Loucy (cell line): ENCODE data around the gene FRMD5.

Experiments
- H2AFZ ChIP-seq: fragments of 200-600 bp; sonication (generic); 2 replicates; pipeline ENCODE4 v1.6.0; 2016; ENCODE audit warnings: antibody characterized with exemption, mild to moderate bottlenecking, low read length, moderate library complexity
- H3F3A ChIP-seq: fragments of 200-600 bp; 2 replicates; pipeline ENCODE4 v1.6.0; 2016; ENCODE audit warnings: antibody characterized with exemption, low read depth, mild to moderate bottlenecking
- H3K27me3 ChIP-seq: fragments of 200-600 bp; sonication (generic); 2 replicates; pipeline ENCODE4 v1.6.1; 2014; ENCODE audit warnings: low read length, mild to moderate bottlenecking; ENCODE audit not compliant: insufficient read depth, poor library complexity, severe bottlenecking
- H3K36me3 ChIP-seq: fragments of 200-600 bp; sonication (generic); 2 replicates; pipeline ENCODE4 v1.6.1; 2016; ENCODE audit warnings: low read length; ENCODE audit not compliant: insufficient read depth
- H3K4me1 ChIP-seq: fragments of 200-600 bp; sonication (generic); 2 replicates; pipeline ENCODE4 v1.5.1; 2014; ENCODE audit warnings: low read length, mild to moderate bottlenecking; ENCODE audit not compliant: insufficient read depth, poor library complexity, severe bottlenecking
- H3K4me2 ChIP-seq: fragments of 200-600 bp; sonication (generic); 2 replicates; pipeline ENCODE4 v1.6.0; 2014; ENCODE audit warnings: antibody characterized with exemption, low read length, low read depth, mild to moderate bottlenecking; ENCODE audit not compliant: poor library complexity, severe bottlenecking
- H3K4me3 ChIP-seq: fragments of 200-600 bp; sonication (generic); 2 replicates; pipeline ENCODE4 v1.5.1; 2014; ENCODE audit warnings: low read length, mild to moderate bottlenecking, mixed read lengths; ENCODE audit not compliant: poor library complexity, severe bottlenecking
- H3K79me2 ChIP-seq: fragments of 200-600 bp; sonication (generic); 2 replicates; pipeline ENCODE4 v1.6.1; 2014; ENCODE audit warnings: low read length; ENCODE audit not compliant: insufficient read depth
- H3K9ac ChIP-seq: fragments of 200-600 bp; sonication (generic); 2 replicates; pipeline ENCODE4 v1.6.0; 2014; ENCODE audit warnings: mild to moderate bottlenecking, low read depth, low read length, moderate library complexity; ENCODE audit not compliant: poor library complexity, severe bottlenecking
- H3K9me2 ChIP-seq: fragments of 200-600 bp; sonication (generic); replicated peaks from 2 replicates; pipeline ENCODE4 v1.6.1; 2016; ENCODE audit warnings: low read depth, low read length, mixed read lengths
- H3K9me3 ChIP-seq: fragments of 200-600 bp; sonication (generic); 2 replicates; pipeline ENCODE4 v1.6.1; 2014; ENCODE audit warnings: mild to moderate bottlenecking, antibody characterized with exemption, low read length, low read depth; ENCODE audit not compliant: insufficient read depth
- H4K20me1 ChIP-seq: fragments of 200-600 bp; sonication (generic); 2 replicates; pipeline ENCODE4 v1.6.0; 2014; ENCODE audit warnings: antibody characterized with exemption, low read length, mild to moderate bottlenecking; ENCODE audit not compliant: insufficient read depth, poor library complexity, severe bottlenecking
- EZH2phosphoT487 ChIP-seq: fragments of 200-600 bp; IDR thresholded peaks from 2 replicates; pipeline ENCODE4 v1.6.1; 2018; ENCODE audit warnings: antibody characterized with exemption, mild to moderate bottlenecking, moderate library complexity, borderline replicate concordance
- TF ChIP-seq, protein P1 (sequence below): fragments of 200-600 bp; sonication (generic); conservative IDR thresholded peaks from 2 replicates; pipeline ENCODE4 v1.5.1; 2014; ENCODE audit warnings: mild to moderate bottlenecking, antibody characterized with exemption, low read length

Gene FRMD5

DNA sequence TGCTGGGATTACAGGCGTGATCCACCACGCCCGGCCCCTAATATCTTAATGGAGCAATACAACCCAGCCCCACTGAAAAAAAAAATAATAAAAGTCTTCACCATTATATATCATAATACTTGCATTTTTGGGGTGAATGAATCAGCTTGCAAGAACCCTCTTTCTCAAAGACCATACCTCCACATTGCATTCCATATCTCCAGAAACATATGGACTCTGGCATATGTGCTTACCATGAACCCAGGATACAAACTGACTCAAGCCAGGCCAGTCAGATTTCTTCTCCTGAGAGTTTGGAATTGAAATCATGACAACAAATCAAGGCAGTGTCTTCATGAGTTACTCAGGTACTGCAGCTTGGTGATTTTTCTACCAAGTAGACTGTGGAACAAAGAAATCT is 101.2 kb downstream of the FRMD5 start:
- Histone ChIP-seq H3K79me2 (no peaks in the 10 kb centered on the region), H3K4me1 (no peaks in the 10 kb centered on the region)

DNA sequence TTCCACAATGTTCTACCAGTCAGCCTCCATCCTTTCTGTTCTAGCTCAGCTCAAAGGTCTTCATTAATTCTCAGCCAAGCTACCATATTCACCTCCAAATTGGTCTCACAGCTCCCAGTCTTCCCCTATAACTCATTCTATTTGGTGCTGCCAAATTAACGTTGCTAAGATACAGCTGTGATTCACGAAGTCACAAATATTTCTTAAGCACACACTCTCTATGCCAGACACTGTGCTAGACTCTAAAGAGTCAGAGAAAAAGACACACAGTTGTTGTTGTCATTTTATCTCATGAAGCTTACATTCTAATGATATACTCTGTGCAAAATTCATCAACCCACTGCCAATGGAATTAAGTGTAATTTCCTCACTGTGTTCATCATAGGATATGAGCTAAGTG is 102.8 kb downstream of the FRMD5 start:
- no peak overlapping the region for H3K4me2 ChIP-seq
- no peaks in the 10 kb centered on the region for H3K9me3 ChIP-seq
- no peaks in the 10 kb centered on the region for H3K27me3 ChIP-seq
- H3K4me1 ChIP-seq, result no peaks in the 10 kb centered on the region
- H3F3A ChIP-seq, result no peaks in the 10 kb centered on the region
- TF ChIP-seq, protein P1, sequence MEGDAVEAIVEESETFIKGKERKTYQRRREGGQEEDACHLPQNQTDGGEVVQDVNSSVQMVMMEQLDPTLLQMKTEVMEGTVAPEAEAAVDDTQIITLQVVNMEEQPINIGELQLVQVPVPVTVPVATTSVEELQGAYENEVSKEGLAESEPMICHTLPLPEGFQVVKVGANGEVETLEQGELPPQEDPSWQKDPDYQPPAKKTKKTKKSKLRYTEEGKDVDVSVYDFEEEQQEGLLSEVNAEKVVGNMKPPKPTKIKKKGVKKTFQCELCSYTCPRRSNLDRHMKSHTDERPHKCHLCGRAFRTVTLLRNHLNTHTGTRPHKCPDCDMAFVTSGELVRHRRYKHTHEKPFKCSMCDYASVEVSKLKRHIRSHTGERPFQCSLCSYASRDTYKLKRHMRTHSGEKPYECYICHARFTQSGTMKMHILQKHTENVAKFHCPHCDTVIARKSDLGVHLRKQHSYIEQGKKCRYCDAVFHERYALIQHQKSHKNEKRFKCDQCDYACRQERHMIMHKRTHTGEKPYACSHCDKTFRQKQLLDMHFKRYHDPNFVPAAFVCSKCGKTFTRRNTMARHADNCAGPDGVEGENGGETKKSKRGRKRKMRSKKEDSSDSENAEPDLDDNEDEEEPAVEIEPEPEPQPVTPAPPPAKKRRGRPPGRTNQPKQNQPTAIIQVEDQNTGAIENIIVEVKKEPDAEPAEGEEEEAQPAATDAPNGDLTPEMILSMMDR, result no peak
- no peak for TF ChIP-seq EZH2phosphoT487
- no peaks in the 10 kb centered on the region for H3K9me2 ChIP-seq
- H3K79me2 ChIP-seq, result no peaks in the 10 kb centered on the region
- H3K9ac ChIP-seq, result no peak overlapping the region
- H3K36me3 ChIP-seq, result no peaks in the 10 kb centered on the region
- H2AFZ ChIP-seq, result no peak overlapping the region
- no peaks in the 10 kb centered on the region for H4K20me1 ChIP-seq
- no peak overlapping the region for H3K4me3 ChIP-seq

More for the DNA sequence above, 101.2 kb downstream of the FRMD5 start:
- TF ChIP-seq EZH2phosphoT487, result no peak
- TF ChIP-seq, protein P1, result no peak
- Histone ChIP-seq H3F3A (no peaks in the 10 kb centered on the region), H3K9me2 (no peaks in the 10 kb centered on the region), H3K4me2 (no peak overlapping the region), H3K27me3 (no peaks in the 10 kb centered on the region), H3K36me3 (no peaks in the 10 kb centered on the region), H4K20me1 (no peaks in the 10 kb centered on the region), H3K4me3 (no peak overlapping the region), H3K9ac (no peak overlapping the region), H3K9me3 (no peaks in the 10 kb centered on the region), H2AFZ (no peak overlapping the region)

DNA sequence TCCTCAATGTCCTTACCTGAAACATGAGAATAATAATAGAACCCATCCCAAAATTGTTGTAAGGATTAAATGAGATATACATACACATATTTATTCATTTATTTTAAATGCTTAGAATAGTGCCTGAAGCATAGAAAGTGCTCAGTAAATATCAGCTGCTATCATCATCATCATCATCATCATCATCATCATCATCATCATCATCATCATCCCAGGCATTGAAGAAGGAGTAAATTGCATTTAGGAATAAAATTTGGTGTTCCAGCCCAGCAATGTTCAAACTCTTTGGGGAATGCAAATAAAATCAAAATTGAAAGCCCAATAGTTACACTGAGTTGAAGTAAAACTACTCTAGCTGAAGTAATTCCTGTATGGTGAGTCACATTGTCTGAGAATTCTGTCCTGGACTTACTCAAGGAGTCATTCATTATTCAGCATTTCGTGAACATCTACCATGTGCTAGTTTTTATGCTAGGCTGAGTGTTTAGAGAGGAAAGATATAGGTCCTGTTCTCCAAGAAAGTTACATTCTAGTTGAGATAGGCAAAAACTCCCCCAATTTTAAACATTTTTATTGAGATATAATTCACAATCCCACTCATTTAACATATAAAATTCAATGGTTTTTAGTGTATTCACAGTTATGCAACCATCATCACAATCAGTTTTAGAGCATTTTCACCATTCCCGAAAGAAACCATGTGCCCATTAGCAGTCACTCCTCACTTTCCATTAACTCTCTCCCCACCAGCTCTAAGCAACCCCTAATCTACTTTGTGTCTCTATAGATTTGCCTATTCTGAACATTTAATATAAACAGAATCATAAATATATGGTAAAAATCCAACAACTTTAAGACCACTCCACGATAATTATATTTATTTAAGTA is 107.2 kb downstream of the FRMD5 start:
- no peaks in the 10 kb centered on the region for H4K20me1 ChIP-seq

More for the DNA sequence above, 107.2 kb downstream of the FRMD5 start:
- Histone ChIP-seq H3K4me1 (no peaks in the 10 kb centered on the region), H3K36me3 (no peaks in the 10 kb centered on the region), H3K9ac (no peak overlapping the region), H3F3A (no peaks in the 10 kb centered on the region), H3K9me2 (no peaks in the 10 kb centered on the region), H3K79me2 (no peaks in the 10 kb centered on the region), H2AFZ (no peak overlapping the region), H3K4me2 (no peak overlapping the region), H3K9me3 (no peaks in the 10 kb centered on the region), H3K4me3 (no peak overlapping the region), H3K27me3 (no peaks in the 10 kb centered on the region)
- TF ChIP-seq, protein P1, result no peak
- TF ChIP-seq EZH2phosphoT487, result no peak
